A673 (cell line): ENCODE data around the gene POLR3G. TPM values are rescaled to one million over a fixed set of nuclear protein-coding genes. Genes with fewer than 3 reads are reported as not detected.

Experiments
- BruUV-seq: library from RNA; stranded (reverse); fragments of 400-500 nt; replicated peaks from 2 replicates; lab custom pipeline; 2021; lab: Mats Ljungman, UMichigan
- CTCF ChIA-PET: fragments of 300-600 bp; sonication (Branson Sonifier 250); formaldehyde crosslinking; loops from one replicate; lab custom pipeline; 2022; ENCODE audit warnings: antibody characterized with exemption; lab: Charles Lee
- POLR2A ChIA-PET: fragments of 300-600 bp; sonication (Branson Sonifier 250); formaldehyde crosslinking; loops from one replicate; lab custom pipeline; 2022; ENCODE audit warnings: antibody characterized with exemption; ENCODE audit not compliant: low non-redundant PET; lab: Charles Lee
- DNase-seq: peaks from one replicate; pipeline ENCODE4 v3.0.0-alpha.2; 2015; ENCODE audit warnings: low spot score
- H3K27ac ChIP-seq: fragments of 200-600 bp; sonication (generic); 2 replicates; pipeline ENCODE4 v1.5.1; 2016; ENCODE audit warnings: mixed run types, low read depth, mild to moderate bottlenecking, mixed read lengths, antibody characterized with exemption, low read length; ENCODE audit not compliant: poor library complexity, severe bottlenecking
- H3K27me3 ChIP-seq: fragments of 200-600 bp; sonication (generic); replicated peaks from 2 replicates; pipeline ENCODE4 v1.6.1; 2017; ENCODE audit warnings: mixed run types, low read depth, mild to moderate bottlenecking, mixed read lengths, antibody characterized with exemption, low read length; ENCODE audit not compliant: insufficient read depth, poor library complexity
- H3K36me3 ChIP-seq: fragments of 200-600 bp; sonication (generic); 2 replicates; pipeline ENCODE4 v1.6.1; 2016; ENCODE audit warnings: mixed run types, mild to moderate bottlenecking, mixed read lengths, antibody characterized with exemption, low read length; ENCODE audit not compliant: insufficient read depth, poor library complexity, severe bottlenecking
- H3K4me1 ChIP-seq: fragments of 200-600 bp; sonication (generic); 2 replicates; pipeline ENCODE4 v1.6.1; 2017; ENCODE audit warnings: mixed run types, mild to moderate bottlenecking, mixed read lengths, antibody characterized with exemption, low read length; ENCODE audit not compliant: insufficient read depth, poor library complexity, severe bottlenecking
- H3K4me3 ChIP-seq: fragments of 200-600 bp; sonication (generic); 2 replicates; pipeline ENCODE4 v1.5.1; 2016; ENCODE audit warnings: low read depth, mixed run types, mild to moderate bottlenecking, mixed read lengths, low read length; ENCODE audit not compliant: poor library complexity, severe bottlenecking
- H3K9me3 ChIP-seq: fragments of 200-600 bp; sonication (generic); 2 replicates; pipeline ENCODE4 v1.6.1; 2016; ENCODE audit warnings: mixed run types, low read depth, mild to moderate bottlenecking, mixed read lengths, antibody characterized with exemption, low read length; ENCODE audit not compliant: poor library complexity, severe bottlenecking
- EZH2 ChIP-seq: fragments of 200-600 bp; sonication (generic); IDR thresholded peaks from 2 replicates; pipeline ENCODE4 v1.6.1; 2017; ENCODE audit warnings: borderline replicate concordance, low read depth, mild to moderate bottlenecking, mixed read lengths, antibody characterized with exemption, low read length; ENCODE audit not compliant: poor library complexity, severe bottlenecking
- intact Hi-C: fragments of 100-400 bp; cut with micrococcal nuclease; formaldehyde crosslinking; loops from one replicate; pipeline ENCODE4 v1.10.0; 2022; ENCODE audit not compliant: unreplicated experiment
- total RNA-seq: library from RNA; stranded (reverse); gene quantifications from 2 replicates; pipeline ENCODE4 v1.2.3, GENCODE V29; 2021
- TF ChIP-seq, protein P1 (sequence below): fragments of 300-800, 200-600 bp; sonication (generic); conservative IDR thresholded peaks from 2 replicates; pipeline ENCODE4 v1.5.1; 2017; ENCODE audit warnings: low read depth, mild to moderate bottlenecking, antibody characterized with exemption, low read length, moderate library complexity, mixed read lengths

Gene POLR3G
- total RNA-seq, 1 experiment from 2014 or later: 10.6 TPM

DNA sequence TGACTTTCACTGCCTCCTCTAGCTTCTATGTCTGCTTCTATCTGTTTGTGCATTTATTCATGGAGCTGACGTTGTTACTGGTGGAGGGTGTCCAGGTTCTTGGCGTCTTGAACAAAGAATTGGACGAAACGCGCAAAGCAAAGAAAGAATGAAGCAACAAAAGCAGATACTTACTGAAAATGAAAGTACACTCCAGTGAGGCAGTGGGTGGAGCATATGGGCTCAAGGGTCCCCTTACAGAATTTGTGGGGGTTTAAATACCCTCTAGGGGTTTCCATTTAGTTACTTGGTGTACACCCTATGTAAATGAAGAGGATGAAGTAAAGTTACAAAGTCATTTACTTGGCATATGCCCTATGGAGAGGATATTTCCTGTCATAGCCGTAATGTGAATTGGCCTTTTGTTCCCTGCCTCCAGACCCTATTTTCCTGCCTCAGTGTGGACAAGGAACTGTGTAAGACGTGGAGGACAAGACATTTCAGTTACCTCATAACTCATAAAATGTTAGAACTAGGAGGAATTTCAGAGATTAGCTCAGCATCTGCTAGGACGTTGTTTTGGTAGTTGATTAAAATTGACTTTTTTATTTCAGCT, 3.1 kb downstream of the POLR3G start:
- H3K36me3 ChIP-seq: no peaks in the 10 kb centered on the region
- intact Hi-C loops: no loop called here
- peaks cover 26% of the 10 kb centered on the region for H3K4me1 ChIP-seq
- ChIA-PET CTCF (no interaction called here), POLR2A (no interaction called here)
- no peaks in the 10 kb centered on the region for H3K9me3 ChIP-seq
- no peak overlapping the region for H3K4me3 ChIP-seq
- peak; percentile 26 for DNase-seq
- TF ChIP-seq, protein P1, sequence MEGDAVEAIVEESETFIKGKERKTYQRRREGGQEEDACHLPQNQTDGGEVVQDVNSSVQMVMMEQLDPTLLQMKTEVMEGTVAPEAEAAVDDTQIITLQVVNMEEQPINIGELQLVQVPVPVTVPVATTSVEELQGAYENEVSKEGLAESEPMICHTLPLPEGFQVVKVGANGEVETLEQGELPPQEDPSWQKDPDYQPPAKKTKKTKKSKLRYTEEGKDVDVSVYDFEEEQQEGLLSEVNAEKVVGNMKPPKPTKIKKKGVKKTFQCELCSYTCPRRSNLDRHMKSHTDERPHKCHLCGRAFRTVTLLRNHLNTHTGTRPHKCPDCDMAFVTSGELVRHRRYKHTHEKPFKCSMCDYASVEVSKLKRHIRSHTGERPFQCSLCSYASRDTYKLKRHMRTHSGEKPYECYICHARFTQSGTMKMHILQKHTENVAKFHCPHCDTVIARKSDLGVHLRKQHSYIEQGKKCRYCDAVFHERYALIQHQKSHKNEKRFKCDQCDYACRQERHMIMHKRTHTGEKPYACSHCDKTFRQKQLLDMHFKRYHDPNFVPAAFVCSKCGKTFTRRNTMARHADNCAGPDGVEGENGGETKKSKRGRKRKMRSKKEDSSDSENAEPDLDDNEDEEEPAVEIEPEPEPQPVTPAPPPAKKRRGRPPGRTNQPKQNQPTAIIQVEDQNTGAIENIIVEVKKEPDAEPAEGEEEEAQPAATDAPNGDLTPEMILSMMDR: no peak
- TF ChIP-seq EZH2: no peak
- no peaks in the 10 kb centered on the region for H3K27me3 ChIP-seq
- H3K27ac ChIP-seq: no peak overlapping the region
- no TSS peak for BruUV-seq

DNA sequence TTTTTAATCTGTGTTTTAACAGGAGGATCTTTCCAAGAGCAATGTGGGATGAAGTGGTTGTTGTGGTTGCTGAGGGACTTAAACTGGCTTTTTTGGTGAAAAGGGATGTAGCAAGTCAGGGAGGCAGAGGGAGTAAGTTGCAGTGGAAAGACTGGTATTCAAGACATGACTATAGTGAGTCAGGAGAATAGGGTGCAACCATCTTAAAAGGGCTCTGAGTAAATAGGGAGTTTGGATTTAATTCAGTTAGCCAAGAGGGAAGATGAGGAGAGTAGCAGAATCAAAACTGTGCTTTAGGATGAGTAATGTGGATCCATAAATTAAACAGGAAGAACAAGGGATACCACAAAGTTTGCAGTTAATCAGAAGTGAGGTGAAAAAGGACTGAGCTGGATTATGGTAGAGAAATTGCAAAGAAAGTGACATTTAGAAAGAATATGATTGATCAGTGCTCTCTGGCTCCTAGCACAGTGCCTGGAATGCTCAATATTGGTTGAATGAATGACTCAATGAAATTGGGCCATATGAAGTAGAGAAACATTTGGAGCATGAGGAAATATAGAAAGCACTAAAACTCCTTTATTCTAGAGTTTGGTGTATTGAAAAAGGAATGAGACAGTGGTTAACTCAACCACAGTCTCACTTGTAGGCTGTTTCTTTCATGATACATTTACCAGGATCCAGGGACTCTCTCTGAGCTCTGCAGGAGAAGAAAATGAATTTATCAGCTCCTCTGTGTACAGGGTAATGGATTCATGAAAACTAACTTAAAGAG, 5.1 kb downstream of the POLR3G start:
- POLR2A ChIA-PET: no interaction called here
- peaks cover 20% of the 10 kb centered on the region for H3K4me1 ChIP-seq
- intact Hi-C loops: no loop called here
- DNase-seq: no peak
- no peaks in the 10 kb centered on the region for H3K9me3 ChIP-seq
- H3K36me3 ChIP-seq: no peaks in the 10 kb centered on the region
- no peak overlapping the region for H3K4me3 ChIP-seq
- TF ChIP-seq, protein P1: no peak
- no peak for TF ChIP-seq EZH2
- no peaks in the 10 kb centered on the region for H3K27me3 ChIP-seq
- CTCF ChIA-PET: interaction anchor here (0.5 kb wide), 1 partner anchor 24 kb away, joined by 3 read pairs; no protein-coding TSS in a partner anchor
- no TSS peak for BruUV-seq
- H3K27ac ChIP-seq: no peak overlapping the region

DNA sequence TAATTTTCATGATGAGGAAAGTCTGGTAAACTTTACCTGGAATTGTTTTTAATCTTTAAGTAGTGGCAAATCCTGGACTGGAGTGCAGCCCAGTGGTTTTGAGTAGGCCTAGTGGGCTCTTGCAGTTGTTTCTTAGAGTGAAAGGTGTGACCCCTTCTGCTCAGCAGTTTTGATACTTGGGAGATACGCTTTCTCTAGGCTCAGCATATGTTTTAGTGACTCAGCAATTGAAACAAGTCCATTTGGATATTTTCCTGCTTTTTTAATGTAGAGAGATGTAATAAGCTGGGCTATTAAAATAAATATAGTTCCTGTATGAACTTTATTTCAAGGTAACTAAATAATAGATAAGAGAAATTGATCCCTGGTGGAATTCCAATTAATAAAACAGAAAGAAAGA, 6.0 kb downstream of the POLR3G start:
- Histone ChIP-seq H3K27me3 (no peaks in the 10 kb centered on the region), H3K36me3 (no peaks in the 10 kb centered on the region), H3K4me3 (no peak overlapping the region), H3K4me1 (peaks cover 11% of the 10 kb centered on the region), H3K9me3 (no peaks in the 10 kb centered on the region), H3K27ac (no peak overlapping the region)
- no TSS peak for BruUV-seq
- intact Hi-C loops: no loop called here
- CTCF ChIA-PET: no interaction called here
- TF ChIP-seq EZH2: no peak
- TF ChIP-seq, protein P1: no peak
- POLR2A ChIA-PET: no interaction called here
- DNase-seq: no peak
